Muscle of leg (tissue), 11 donors: ENCODE measurements around the gene CTDSPL. TPM values are rescaled to one million over a fixed set of nuclear protein-coding genes. Genes with fewer than 3 reads are reported as not detected.

Source experiments
- DNase-seq: peaks from one replicate; pipeline ENCODE4 v3.0.0; 2013
- H3K27ac ChIP-seq: one replicate; pipeline ENCODE4 v1.5.1; 2013; ENCODE audit warnings: mild to moderate bottlenecking, low read length, control low read depth
- H3K27me3 ChIP-seq: one replicate; pipeline ENCODE4 v1.6.1; 2013; ENCODE audit warnings: low read length; ENCODE audit not compliant: control insufficient read depth, insufficient read depth
- H3K36me3 ChIP-seq: one replicate; pipeline ENCODE4 v1.6.1; 2013; ENCODE audit warnings: low read length; ENCODE audit not compliant: control insufficient read depth, insufficient read depth
- H3K4me1 ChIP-seq: one replicate; pipeline ENCODE4 v1.6.1; 2013; ENCODE audit warnings: low read length; ENCODE audit not compliant: control insufficient read depth, insufficient read depth
- H3K4me3 ChIP-seq: one replicate; pipeline ENCODE4 v1.5.1; 2013; ENCODE audit warnings: low read length, control low read depth
- H3K9me3 ChIP-seq: replicated peaks from 2 replicates; pipeline ENCODE4 v1.6.1; 2013; ENCODE audit warnings: low read depth, low read length; ENCODE audit not compliant: control insufficient read depth
- WGBS: methylation state at CpG from one replicate; pipeline ENCODE4 v1.1.5; 2013; ENCODE audit warnings: missing lambda C conversion rate; ENCODE audit not compliant: insufficient coverage; 5-methylcytosine and 5-hydroxymethylcytosine counted together
- polyA plus RNA-seq, 8 donors: library from polyadenylated mRNA; unstranded; fragments of 120-200 nt; gene quantifications; one replicate each; pipeline versions ENCODE4 v1.2.1 to v1.2.3, GENCODE V29; 2013; ENCODE audit warnings: inconsistent platforms in 1 of 8, low replicate concordance in 1 of 8; ENCODE audit not compliant: insufficient read length in 8 of 8, insufficient read depth in 1 of 8
- total RNA-seq: library from RNA; stranded (reverse); fragments of 120-200 nt; gene quantifications from one replicate; pipeline ENCODE4 v1.2.4, GENCODE V29; 2013

Gene CTDSPL
- total and polyA plus RNA-seq, 9 donors: 29.9 to 41.8 (median 38.0) TPM

DNA sequence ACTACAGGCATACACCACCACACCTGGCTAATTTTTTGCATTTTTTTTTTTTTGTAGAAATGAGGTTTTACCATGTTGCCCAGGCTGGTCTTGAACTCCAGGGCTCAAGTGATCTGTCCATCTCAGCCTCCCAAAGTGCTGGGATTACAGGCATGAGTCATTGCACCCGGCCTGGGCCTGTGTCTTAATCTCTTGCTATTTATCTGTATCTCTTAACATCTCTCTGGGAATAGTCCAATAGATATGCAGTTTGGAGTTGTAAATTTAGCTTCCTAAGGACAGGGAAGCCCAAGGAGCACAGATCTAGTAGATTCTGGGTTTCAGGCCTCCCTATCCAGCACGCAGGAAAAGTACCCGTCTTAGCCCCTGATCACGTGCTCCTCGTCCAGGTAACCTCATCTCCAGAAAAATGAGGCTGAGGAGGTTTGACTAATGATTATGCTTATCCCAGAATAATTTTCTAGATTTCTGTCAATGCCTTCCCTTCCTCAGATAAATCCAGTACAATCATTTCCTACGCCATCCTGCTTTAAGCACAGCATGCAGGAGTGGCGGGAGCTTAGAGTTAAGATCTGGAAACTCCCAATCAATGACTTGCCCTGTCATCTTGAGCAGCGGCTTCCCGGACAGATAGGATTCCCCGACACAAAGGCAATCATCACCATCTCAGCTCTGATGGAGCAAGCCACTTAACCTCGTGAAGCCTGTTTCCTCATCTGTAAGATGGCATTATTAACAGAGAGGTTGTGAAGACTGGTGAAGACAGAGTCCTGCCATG, 12.3 kb upstream of the CTDSPL start:
- H3K36me3 ChIP-seq: peaks cover 30% of the 10 kb centered on the region
- H3K9me3 ChIP-seq: no peaks in the 10 kb centered on the region
- H3K4me1 ChIP-seq: no peaks in the 10 kb centered on the region
- no peak overlapping the region for H3K4me3 ChIP-seq
- no peak for DNase-seq
- H3K27ac ChIP-seq: no peak overlapping the region
- H3K27me3 ChIP-seq: no peaks in the 10 kb centered on the region
- WGBS: 100% methylated on average over 2 of the region's 11 CpGs

DNA sequence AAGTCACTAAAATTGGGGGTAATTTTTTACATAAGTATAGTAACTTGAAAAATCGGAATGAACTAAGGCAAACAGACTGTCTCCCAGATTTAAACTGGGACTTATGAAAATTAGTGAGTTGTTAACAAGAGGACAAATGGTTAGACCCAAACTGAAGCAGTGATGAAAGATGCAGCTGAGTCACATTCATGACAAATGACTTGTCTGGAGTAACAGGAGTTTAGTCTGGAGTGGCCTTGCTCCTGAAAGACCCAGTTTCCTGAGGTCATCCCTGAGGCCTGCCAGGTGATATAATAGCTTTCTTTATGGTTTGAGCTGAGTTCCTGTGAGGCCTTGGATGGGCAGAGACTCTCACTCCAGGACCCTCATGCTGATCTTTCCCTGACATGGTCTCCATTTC, 9.6 kb upstream of the CTDSPL start:
- H3K9me3 ChIP-seq: no peaks in the 10 kb centered on the region
- H3K4me3 ChIP-seq: no peak overlapping the region
- DNase-seq: no peak
- H3K4me1 ChIP-seq: no peaks in the 10 kb centered on the region
- WGBS: 82% methylated on average over 1 of the region's 1 CpG
- H3K36me3 ChIP-seq: peaks cover 30% of the 10 kb centered on the region
- no peaks in the 10 kb centered on the region for H3K27me3 ChIP-seq
- H3K27ac ChIP-seq: no peak overlapping the region

- 100% methylated on average over 1 of the region's 1 CpG for WGBS
- no peak overlapping the region for H3K4me3 ChIP-seq
- H3K4me1 ChIP-seq: no peaks in the 10 kb centered on the region
- DNase-seq: no peak
- no peak overlapping the region for H3K27ac ChIP-seq
- no peaks in the 10 kb centered on the region for H3K27me3 ChIP-seq
- H3K9me3 ChIP-seq: no peaks in the 10 kb centered on the region
- H3K36me3 ChIP-seq: peaks cover 27% of the 10 kb centered on the region
Observed at GRCh38 chr3:37852771-37853170, 8.9 kb upstream of the CTDSPL start.

DNA sequence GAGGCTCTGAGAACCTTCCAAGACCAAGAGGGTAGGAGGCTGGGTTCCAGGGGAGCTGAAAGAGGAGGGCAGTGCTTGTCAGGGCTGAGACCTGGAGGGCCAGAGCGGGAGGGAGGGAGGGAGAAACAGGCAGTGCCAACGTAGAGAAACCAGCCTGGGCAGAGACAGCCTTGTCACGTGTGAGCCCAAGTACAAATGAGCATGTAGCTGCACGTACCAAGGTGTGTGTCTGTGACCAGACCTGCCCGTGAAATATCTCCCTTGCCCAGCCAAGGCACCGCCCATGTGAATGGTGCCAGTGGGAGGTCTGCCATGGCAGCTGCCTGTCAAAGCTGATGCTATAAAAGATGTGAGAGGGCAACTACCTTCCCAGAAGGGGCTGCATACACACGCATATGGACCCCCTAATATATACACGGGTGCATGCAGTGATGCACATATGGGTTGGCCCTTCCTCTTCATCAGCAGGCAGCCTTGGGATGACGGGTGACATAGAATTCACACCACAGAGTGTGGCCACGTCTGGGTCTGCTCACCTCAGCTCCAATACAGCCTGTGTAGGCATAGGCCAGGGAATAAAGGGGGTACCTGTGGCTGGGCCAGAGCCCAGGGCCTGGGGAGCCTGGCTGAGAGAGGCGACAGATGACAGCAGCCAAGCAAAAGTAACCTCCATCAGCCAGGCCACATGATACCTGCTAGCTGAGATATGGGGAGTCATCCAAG, 7.8 kb upstream of the CTDSPL start:
- H3K27ac ChIP-seq: no peak overlapping the region
- DNase-seq: no peak
- H3K4me3 ChIP-seq: no peak overlapping the region
- WGBS: 84% methylated on average over 7 of the region's 11 CpGs
- peaks cover 22% of the 10 kb centered on the region for H3K36me3 ChIP-seq
- no peaks in the 10 kb centered on the region for H3K4me1 ChIP-seq
- H3K9me3 ChIP-seq: no peaks in the 10 kb centered on the region
- H3K27me3 ChIP-seq: no peaks in the 10 kb centered on the region

- no peak overlapping the region for H3K4me3 ChIP-seq
- H3K27ac ChIP-seq: no peak overlapping the region
- WGBS: 14% methylated on average over 4 of the region's 5 CpGs
- peaks cover 13% of the 10 kb centered on the region for H3K36me3 ChIP-seq
- no peaks in the 10 kb centered on the region for H3K9me3 ChIP-seq
- no peaks in the 10 kb centered on the region for H3K27me3 ChIP-seq
- DNase-seq: peak; percentile 86
- peaks cover 8% of the 10 kb centered on the region for H3K4me1 ChIP-seq
Observed at GRCh38 chr3:37855363-37855970, 6.2 kb upstream of the CTDSPL start.

DNA sequence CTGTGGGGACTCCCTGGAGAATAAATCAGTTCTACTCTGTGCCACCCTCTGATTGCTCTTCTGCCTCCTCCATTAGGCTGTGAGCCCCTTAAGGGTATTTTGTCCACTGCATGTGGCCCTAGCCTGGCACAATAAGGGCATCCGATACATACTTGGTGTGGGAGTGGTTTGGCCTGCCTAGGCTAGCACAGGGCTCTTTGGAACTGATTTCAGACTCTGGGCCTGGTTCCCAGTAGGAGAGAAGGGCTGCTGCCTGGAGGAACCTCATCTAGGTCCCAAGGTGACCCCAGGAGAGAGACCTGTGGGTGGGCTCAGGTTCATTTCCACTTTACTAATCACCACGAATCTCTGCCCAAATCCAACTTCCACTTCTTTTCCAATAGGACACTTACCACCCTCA, 5.3 kb upstream of the CTDSPL start:
- Histone ChIP-seq H3K4me3 (no peak overlapping the region), H3K27ac (no peak overlapping the region), H3K27me3 (no peaks in the 10 kb centered on the region), H3K36me3 (peaks cover 5% of the 10 kb centered on the region), H3K4me1 (peaks cover 15% of the 10 kb centered on the region), H3K9me3 (no peaks in the 10 kb centered on the region)
- no peak for DNase-seq
- WGBS: 80% methylated on average over 1 of the region's 2 CpGs

GRCh38 chr3:37858742-37859141, 2.9 kb upstream of the CTDSPL start:
- Histone ChIP-seq H3K9me3 (no peaks in the 10 kb centered on the region), H3K36me3 (peaks cover 3% of the 10 kb centered on the region), H3K27ac (no peak overlapping the region), H3K4me3 (no peak overlapping the region), H3K27me3 (no peaks in the 10 kb centered on the region), H3K4me1 (peaks cover 25% of the 10 kb centered on the region)
- no peak for DNase-seq

GRCh38 chr3:37859354-37859753, 2.3 kb upstream of the CTDSPL start:
- Histone ChIP-seq H3K4me3 (no peak overlapping the region), H3K27me3 (no peaks in the 10 kb centered on the region), H3K36me3 (peaks cover 3% of the 10 kb centered on the region), H3K27ac (no peak overlapping the region), H3K4me1 (peaks cover 29% of the 10 kb centered on the region), H3K9me3 (no peaks in the 10 kb centered on the region)
- WGBS: no CpG with 5 or more reads among the region's 2 CpGs
- DNase-seq: no peak

DNA sequence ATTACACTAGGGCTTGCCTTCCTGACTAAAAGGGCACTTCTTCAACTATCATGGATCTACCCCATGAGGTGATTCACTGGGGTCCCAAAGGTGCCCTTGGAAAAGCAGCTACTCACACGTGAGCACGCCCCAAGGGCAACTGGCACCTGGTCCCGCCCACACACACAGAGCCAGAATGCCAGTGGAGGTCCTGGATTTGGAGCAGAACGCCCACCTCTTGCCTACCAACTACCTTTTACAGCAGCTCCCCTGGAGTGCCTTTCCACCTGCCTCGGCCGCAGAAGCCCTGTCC, 1.8 kb upstream of the CTDSPL start:
- Histone ChIP-seq H3K4me1 (peaks cover 29% of the 10 kb centered on the region), H3K9me3 (no peaks in the 10 kb centered on the region), H3K4me3 (no peak overlapping the region), H3K27ac (peak overlapping the region; percentile 90), H3K36me3 (peaks cover 3% of the 10 kb centered on the region), H3K27me3 (no peaks in the 10 kb centered on the region)
- WGBS: 72% methylated on average over 4 of the region's 6 CpGs
- DNase-seq: no peak

DNA sequence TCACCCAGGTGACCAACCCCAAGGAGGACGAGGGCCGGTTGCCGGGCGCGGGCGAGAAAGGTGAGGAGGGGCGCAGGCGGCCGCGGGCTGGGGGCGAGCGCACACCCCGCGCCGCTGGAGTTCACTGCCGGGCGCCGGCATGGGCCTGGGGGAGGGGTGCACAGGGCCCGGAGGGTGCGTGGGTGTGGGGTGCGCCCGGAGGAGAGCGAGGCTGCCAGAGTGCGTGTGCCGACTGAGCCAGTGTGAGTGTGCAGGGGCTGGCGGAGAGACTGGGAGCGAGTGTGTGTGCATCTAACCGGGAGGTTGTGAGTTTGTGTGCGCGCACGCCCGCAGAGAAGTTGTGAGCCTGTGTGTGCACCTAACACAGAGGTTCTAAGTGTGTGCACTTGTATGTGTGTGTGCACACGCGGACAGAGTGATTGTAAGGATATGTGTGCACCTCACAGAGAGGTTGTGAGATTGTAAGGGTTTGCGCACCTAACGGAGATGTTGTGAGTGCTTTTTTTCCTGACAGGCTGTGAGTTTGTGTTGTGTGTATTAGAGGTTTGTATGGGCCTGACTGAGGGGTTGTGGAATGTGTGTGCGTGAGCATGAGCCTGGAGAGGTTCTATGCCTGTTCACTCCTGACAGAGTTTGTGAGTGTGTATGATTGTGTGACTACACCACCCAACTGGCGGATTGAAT, 681 bp downstream of the CTDSPL start:
- 3% methylated on average over 38 of the region's 38 CpGs for WGBS
- H3K4me1 ChIP-seq: peaks cover 29% of the 10 kb centered on the region

More for the DNA sequence above, 681 bp downstream of the CTDSPL start:
- H3K27ac ChIP-seq: peak overlapping the region; percentile 70
- H3K4me3 ChIP-seq: peak overlapping the region; percentile 67
- peaks cover 3% of the 10 kb centered on the region for H3K36me3 ChIP-seq
- no peaks in the 10 kb centered on the region for H3K9me3 ChIP-seq
- no peaks in the 10 kb centered on the region for H3K27me3 ChIP-seq
- DNase-seq: peak; percentile 59
